ENCODE measurements around the gene LYST.
"Not testable (repeated sequence)": the region's sequence is repeated elsewhere in the genome, so short reads cannot be mapped to it uniquely, and the experiment has no call there.

Gene LYST

DNA sequence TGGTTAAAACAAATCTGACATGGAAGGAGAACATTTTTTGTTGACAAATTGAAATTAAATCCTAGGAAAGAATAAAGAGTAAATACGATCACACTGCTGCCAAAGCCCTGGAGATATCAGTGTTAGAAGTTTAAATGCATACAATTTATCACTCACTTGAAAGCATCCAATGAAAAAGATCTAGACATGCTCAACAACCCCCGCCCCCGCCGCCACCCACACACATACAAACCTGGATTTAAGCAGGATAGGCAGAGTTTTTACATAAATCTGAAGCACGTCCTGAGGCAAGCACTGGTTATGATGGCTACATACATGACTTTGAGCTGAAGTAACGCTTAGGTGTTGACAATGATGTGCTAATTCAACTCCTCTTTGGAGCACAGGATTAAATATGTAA, 58.5 kb downstream of the LYST start:
- CTCF ChIA-PET: no interaction called here
- POLR2A ChIA-PET: no interaction called here
- TF ChIP-seq, protein P1, sequence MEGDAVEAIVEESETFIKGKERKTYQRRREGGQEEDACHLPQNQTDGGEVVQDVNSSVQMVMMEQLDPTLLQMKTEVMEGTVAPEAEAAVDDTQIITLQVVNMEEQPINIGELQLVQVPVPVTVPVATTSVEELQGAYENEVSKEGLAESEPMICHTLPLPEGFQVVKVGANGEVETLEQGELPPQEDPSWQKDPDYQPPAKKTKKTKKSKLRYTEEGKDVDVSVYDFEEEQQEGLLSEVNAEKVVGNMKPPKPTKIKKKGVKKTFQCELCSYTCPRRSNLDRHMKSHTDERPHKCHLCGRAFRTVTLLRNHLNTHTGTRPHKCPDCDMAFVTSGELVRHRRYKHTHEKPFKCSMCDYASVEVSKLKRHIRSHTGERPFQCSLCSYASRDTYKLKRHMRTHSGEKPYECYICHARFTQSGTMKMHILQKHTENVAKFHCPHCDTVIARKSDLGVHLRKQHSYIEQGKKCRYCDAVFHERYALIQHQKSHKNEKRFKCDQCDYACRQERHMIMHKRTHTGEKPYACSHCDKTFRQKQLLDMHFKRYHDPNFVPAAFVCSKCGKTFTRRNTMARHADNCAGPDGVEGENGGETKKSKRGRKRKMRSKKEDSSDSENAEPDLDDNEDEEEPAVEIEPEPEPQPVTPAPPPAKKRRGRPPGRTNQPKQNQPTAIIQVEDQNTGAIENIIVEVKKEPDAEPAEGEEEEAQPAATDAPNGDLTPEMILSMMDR (IDR thresholded peaks at IDR 0.05; ENCODE audit: control extremely low read depth, extremely low read depth, low read depth, missing control alignments): no peak
- DNase-seq (ENCODE audit: extremely low spot score): no peak

DNA sequence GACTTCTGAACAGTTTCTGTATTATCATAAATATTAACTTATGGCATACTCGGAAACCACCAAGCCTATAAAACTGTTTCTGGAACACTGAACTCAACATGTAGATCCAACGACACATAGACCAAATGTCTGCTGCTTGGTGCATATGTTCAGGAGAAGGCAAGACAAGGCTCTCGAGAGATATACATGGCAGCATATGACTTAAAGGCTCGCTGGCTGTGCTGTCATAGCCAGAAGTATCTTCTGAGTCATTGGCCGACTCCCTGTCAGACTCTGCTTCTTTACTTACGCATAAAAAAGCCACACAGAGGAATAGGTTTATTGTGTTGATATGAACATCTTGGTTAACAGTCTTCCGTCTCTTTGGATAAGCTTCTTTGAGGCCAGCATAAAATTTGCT, 60.6 kb downstream of the LYST start:
- ChIA-PET CTCF (no interaction called here), POLR2A (no interaction called here)
- TF ChIP-seq, protein P1 (IDR thresholded peaks at IDR 0.05; ENCODE audit: control extremely low read depth, extremely low read depth, low read depth, missing control alignments): no peak
- DNase-seq (ENCODE audit: extremely low spot score): no peak

DNA sequence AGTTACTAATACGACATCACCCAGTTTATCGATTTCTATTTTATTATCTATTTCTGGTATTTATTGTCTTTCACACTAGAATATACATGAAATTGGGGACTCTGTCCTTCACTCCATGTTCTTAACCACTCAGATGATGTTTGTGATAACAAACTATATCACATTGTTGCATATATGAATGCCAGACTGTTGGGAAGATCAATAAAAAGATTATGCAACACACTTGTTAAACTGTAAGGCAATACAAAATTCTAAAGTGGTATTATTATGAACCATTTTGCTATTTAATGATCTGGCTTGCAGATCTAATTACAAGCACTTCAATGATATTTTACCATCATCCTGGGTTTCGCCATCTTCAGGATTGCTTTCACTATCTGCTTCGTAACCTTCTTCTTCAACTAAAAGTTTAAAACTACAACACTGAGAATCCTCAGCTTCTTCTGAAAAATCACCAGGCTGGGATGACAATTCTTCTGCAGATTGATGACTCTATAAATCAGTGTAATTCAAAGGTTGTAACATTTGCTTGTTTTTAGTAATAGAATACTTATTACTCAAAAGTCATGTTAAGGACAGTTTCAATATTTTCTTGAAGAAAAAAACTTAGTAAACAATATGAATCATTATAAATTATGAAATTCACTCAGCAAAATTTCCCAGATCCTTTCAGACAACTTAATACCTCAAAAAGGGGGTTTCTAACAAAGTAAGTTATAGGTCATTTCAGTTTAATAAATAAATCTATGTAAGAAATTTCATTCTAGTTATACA, 63.9 kb downstream of the LYST start:
- CTCF ChIA-PET: interaction anchor here (1.1 to 1.3 kb wide), 2 partner anchors 13 to 16 kb away, joined by 3 read pairs; no protein-coding TSS in a partner anchor
- DNase-seq (ENCODE audit: extremely low spot score): no peak
- POLR2A ChIA-PET: no interaction called here
- TF ChIP-seq, protein P1 (IDR thresholded peaks at IDR 0.05; ENCODE audit: control extremely low read depth, extremely low read depth, low read depth, missing control alignments): no peak

DNA sequence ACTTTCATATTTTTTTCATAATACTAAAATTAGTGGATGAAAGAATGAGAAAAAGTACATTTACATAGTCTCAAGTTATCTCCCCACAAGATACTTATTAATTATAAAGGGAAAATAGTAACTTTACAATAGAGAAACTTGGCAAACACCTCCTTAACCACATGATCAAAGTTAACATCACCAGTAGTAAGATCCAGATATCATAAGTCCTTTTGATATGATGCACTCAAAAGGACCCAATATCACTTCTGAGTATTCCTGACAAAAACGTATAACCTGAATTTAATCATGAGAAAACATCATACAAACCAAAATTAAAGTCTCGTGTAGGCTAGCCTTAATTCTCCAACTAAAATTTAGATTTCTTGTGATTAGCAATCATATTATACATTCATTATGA, 67.4 kb downstream of the LYST start:
- POLR2A ChIA-PET: no interaction called here
- CTCF ChIA-PET: no interaction called here
- TF ChIP-seq, protein P1 (IDR thresholded peaks at IDR 0.05; ENCODE audit: control extremely low read depth, extremely low read depth, low read depth, missing control alignments): no peak

DNA sequence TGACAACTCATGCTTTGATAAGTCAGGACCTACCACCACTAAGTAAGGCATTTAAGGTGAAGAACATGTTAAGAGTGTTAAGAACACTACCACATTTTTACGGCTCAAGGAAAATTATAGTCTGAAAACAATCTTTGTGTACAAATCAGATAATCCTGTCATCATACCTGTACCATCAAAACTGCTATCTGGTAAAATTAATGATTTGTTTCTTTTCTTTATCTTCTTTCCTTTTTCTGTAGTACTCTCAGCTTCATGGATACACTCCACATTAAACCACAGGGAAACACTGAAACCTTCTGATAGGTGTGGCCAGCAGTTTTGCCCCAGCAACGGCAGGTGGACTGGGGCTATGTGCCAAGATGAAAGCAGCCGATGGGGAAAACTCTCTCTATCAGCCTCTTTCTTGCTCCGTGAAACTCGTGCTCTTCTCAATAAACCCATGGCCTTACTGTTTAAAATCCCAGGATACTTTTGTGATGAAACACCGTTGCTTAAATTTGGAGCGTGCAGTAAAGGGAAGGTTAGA, 75.1 kb downstream of the LYST start:
- POLR2A ChIA-PET: no interaction called here
- DNase-seq (ENCODE audit: extremely low spot score): no peak
- TF ChIP-seq, protein P1 (IDR thresholded peaks at IDR 0.05; ENCODE audit: control extremely low read depth, extremely low read depth, low read depth, missing control alignments): no peak
- CTCF ChIA-PET: interaction anchor here (3.2 kb wide), 1 partner anchor 10 kb away, joined by 15 read pairs; no protein-coding TSS in a partner anchor

More for the DNA sequence above, 67.4 kb downstream of the LYST start:
- DNase-seq (ENCODE audit: extremely low spot score): no peak

DNA sequence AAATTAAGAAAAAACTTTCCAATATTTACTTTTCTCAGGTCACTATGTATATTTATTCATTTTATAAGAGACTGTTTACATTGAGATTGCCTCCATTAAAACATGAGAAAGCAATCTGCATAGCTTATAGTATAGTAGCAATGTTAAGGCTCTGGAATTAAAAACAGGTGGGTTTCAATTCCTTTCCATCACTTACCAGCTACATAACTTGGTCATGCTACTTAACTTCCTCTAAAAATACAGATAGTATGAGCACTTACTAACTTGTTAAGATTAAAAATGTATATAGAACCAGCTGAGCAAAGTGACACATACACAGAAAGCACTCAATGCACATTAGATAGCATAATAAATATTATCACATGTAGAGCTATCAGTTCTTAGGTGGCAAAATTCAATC, 76.6 kb downstream of the LYST start:
- POLR2A ChIA-PET: no interaction called here
- TF ChIP-seq, protein P1 (IDR thresholded peaks at IDR 0.05; ENCODE audit: control extremely low read depth, extremely low read depth, low read depth, missing control alignments): no peak
- CTCF ChIA-PET: interaction anchor here (1.1 to 2.3 kb wide), 5 partner anchors 9 to 35 kb away, joined by 3 to 7 read pairs (median 3); no protein-coding TSS in a partner anchor
- no peak for DNase-seq (ENCODE audit: extremely low spot score)

DNA sequence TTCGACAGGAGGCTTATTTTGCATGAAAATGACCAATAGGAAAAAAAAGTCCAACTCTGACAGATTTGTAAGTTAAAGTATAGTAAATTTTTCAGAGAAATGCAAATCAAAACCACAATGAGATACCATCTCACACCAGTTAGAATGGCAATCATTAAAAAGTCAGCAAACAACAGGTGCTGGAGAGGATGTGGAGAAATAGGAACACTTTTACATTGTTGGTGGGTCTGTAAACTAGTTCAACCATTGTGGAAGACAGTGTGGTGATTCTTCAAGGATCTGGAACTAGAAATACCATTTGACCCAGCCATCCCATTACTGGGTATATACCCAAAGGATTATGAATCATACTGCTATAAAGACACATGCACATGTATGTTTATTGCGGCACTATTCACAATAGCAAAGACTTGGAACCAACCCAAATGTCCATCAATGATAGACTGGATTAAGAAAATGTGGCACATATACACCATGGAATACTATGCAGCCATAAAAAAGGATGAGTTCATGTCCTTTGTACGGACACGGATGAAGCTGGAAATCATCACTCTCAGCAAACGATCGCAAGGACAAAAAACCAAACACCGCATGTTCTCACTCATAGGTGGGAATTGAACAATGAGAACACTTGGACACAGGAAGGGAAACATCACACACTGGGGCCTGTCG, 80.3 kb downstream of the LYST start:
- POLR2A ChIA-PET; DNase-seq (ENCODE audit: extremely low spot score): not testable (repeated sequence)
- CTCF ChIA-PET: interaction anchor here (1.4 to 3.7 kb wide), 2 partner anchors 16 to 52 kb away, joined by 3 to 13 read pairs; no protein-coding TSS in a partner anchor

All from GM10248 (cell line).